ENCODE measurements around the gene APBA1. TPM values are rescaled to one million over a fixed set of nuclear protein-coding genes. Genes with fewer than 3 reads are reported as not detected.

Gene APBA1
- total RNA-seq, 2 donors from 2014 or later, result 6.3 to 7.5 TPM

- no peak for DNase-seq
- intact Hi-C loops (cut with DNase I), result loop anchor here (10.0 kb wide), 2 partner anchors 77 to 333 kb away; no protein-coding TSS in a partner anchor
These were observed 130.1 kb downstream of the APBA1 start for GRCh38 chr9:69542058-69542457.

GRCh38 chr9:69535911-69536310 is 136.3 kb downstream of the APBA1 start:
- intact Hi-C loops (cut with DNase I), result no loop called here
- no peak for TF ChIP-seq CTCF (IDR thresholded peaks at IDR 0.05)
- Histone ChIP-seq H3K9me3 (no peaks in the 10 kb centered on the region), H3K4me1 (no peaks in the 10 kb centered on the region), H3K9ac (ENCODE audit: low read depth in 2 of 2, low read length in 2 of 2) (no peak overlapping the region), H3K27ac (no peak overlapping the region), H3K27me3 (no peaks in the 10 kb centered on the region), H3K36me3 (no peaks in the 10 kb centered on the region), H3K4me3 (no peak overlapping the region)
- DNase-seq, result no peak

More at GRCh38 chr9:69542058-69542457, 130.1 kb downstream of the APBA1 start:
- H3K27ac ChIP-seq, result no peak overlapping the region
- no peak overlapping the region for H3K9ac ChIP-seq (ENCODE audit: low read depth in 2 of 2, low read length in 2 of 2)
- H3K27me3 ChIP-seq, result no peaks in the 10 kb centered on the region
- no peak for TF ChIP-seq CTCF (IDR thresholded peaks at IDR 0.05)
- no peak overlapping the region for H3K4me3 ChIP-seq
- no peaks in the 10 kb centered on the region for H3K9me3 ChIP-seq
- no peaks in the 10 kb centered on the region for H3K4me1 ChIP-seq
- H3K36me3 ChIP-seq, result no peaks in the 10 kb centered on the region

GRCh38 chr9:69535286-69535832 is 136.8 kb downstream of the APBA1 start:
- TF ChIP-seq CTCF (IDR thresholded peaks at IDR 0.05), result no peak
- intact Hi-C loops (cut with DNase I), result no loop called here
- no peaks in the 10 kb centered on the region for H3K36me3 ChIP-seq
- no peaks in the 10 kb centered on the region for H3K4me1 ChIP-seq
- no peak overlapping the region for H3K4me3 ChIP-seq
- H3K27ac ChIP-seq, result no peak overlapping the region
- no peak for DNase-seq
- no peaks in the 10 kb centered on the region for H3K27me3 ChIP-seq
- no peak overlapping the region for H3K9ac ChIP-seq (ENCODE audit: low read depth in 2 of 2, low read length in 2 of 2)
- no peaks in the 10 kb centered on the region for H3K9me3 ChIP-seq

GRCh38 chr9:69532396-69532795 is 139.8 kb downstream of the APBA1 start:
- DNase-seq, result no peak

GRCh38 chr9:69527454-69527853 is 144.7 kb downstream of the APBA1 start:
- TF ChIP-seq CTCF (IDR thresholded peaks at IDR 0.05), result no peak
- no peaks in the 10 kb centered on the region for H3K36me3 ChIP-seq
- H3K9me3 ChIP-seq, result no peaks in the 10 kb centered on the region
- H3K27ac ChIP-seq, result no peak overlapping the region
- no peak for DNase-seq
- intact Hi-C loops (cut with DNase I), result no loop called here
- no peaks in the 10 kb centered on the region for H3K4me1 ChIP-seq
- H3K27me3 ChIP-seq, result no peaks in the 10 kb centered on the region
- H3K4me3 ChIP-seq, result no peak overlapping the region
- H3K9ac ChIP-seq (ENCODE audit: low read depth in 2 of 2, low read length in 2 of 2), result no peak overlapping the region

More at GRCh38 chr9:69532396-69532795, 139.8 kb downstream of the APBA1 start:
- Histone ChIP-seq H3K27me3 (no peaks in the 10 kb centered on the region), H3K9ac (ENCODE audit: low read depth in 2 of 2, low read length in 2 of 2) (no peak overlapping the region), H3K9me3 (no peaks in the 10 kb centered on the region), H3K36me3 (no peaks in the 10 kb centered on the region), H3K27ac (no peak overlapping the region), H3K4me3 (no peak overlapping the region), H3K4me1 (no peaks in the 10 kb centered on the region)
- TF ChIP-seq CTCF (IDR thresholded peaks at IDR 0.05), result no peak
- intact Hi-C loops (cut with DNase I), result no loop called here

All from colonic mucosa (tissue), 4 donors.